ENCODE measurements around the gene JMJD8.

Gene JMJD8

DNA sequence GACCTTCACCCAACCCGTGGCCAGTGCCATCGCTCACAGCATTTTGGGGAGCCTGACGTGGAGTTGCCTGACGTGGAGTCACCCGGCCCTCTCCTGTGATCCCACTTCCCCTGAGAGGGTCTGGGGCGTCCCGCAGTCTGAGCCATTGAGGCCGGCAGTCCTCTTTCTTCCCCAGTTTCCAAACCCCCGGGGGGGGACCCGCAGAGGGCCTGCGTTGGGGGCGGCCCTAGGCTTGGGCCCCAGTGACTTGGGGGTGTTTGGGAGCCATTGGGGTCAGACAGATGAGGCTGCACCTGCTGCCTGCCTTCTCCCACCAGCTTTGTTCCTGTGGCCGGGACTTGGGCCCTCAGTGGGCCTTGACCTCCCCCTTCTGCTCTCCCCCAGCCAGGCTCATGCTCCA, 14.5 kb downstream of the JMJD8 start:
- no peak for DNase-seq (ENCODE audit: low read depth in 2 of 2)
- TF ChIP-seq, protein P1, sequence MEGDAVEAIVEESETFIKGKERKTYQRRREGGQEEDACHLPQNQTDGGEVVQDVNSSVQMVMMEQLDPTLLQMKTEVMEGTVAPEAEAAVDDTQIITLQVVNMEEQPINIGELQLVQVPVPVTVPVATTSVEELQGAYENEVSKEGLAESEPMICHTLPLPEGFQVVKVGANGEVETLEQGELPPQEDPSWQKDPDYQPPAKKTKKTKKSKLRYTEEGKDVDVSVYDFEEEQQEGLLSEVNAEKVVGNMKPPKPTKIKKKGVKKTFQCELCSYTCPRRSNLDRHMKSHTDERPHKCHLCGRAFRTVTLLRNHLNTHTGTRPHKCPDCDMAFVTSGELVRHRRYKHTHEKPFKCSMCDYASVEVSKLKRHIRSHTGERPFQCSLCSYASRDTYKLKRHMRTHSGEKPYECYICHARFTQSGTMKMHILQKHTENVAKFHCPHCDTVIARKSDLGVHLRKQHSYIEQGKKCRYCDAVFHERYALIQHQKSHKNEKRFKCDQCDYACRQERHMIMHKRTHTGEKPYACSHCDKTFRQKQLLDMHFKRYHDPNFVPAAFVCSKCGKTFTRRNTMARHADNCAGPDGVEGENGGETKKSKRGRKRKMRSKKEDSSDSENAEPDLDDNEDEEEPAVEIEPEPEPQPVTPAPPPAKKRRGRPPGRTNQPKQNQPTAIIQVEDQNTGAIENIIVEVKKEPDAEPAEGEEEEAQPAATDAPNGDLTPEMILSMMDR (IDR thresholded peaks at IDR 0.05; ENCODE audit: low read depth, low read length): no peak
- peak overlapping the region in 1 of 2 donors; percentile 3 for H3K4me3 ChIP-seq (replicated peaks in 1 of 2; ENCODE audit: low read depth in 2 of 2, low read length in 2 of 2)

DNA sequence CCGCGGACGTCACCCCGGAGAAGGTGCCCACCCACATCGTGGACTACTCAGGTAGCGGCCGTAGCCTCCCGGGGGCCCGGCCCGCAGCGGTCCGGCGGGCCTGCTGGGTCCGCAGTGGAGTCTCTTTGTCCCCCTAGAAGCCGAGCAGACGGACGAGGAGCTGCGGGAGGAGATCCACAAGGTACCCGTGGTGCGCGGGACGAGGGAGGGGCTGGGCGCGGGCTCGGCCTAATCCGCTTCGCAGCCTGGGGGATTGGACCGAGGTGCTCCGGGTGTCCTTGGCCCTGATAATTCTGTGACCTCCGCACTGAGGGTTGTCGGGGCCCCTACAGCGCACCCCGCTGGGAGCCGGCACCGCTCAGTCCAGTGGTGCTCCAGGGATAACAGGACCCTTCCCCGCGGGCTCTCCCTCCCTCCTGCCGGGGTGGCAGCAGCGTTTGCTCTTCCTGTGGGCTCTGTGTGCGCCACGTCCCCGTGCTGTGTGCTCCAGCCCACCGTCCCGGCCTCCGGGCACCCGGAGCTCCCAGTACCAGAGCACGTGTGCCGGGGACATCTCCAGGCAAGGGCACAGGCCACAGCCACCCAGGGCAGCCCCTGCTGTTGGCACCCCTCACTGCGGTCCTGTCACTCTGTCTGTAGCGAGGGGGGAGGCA, 15.5 kb downstream of the JMJD8 start:
- H3K4me3 ChIP-seq (replicated peaks in 1 of 2; ENCODE audit: low read depth in 2 of 2, low read length in 2 of 2): peak overlapping the region; percentile 78 to 93
- TF ChIP-seq, protein P1 (IDR thresholded peaks at IDR 0.05; ENCODE audit: low read depth, low read length): no peak
- DNase-seq (ENCODE audit: low read depth in 2 of 2): peak; percentile 12 to 15

DNA sequence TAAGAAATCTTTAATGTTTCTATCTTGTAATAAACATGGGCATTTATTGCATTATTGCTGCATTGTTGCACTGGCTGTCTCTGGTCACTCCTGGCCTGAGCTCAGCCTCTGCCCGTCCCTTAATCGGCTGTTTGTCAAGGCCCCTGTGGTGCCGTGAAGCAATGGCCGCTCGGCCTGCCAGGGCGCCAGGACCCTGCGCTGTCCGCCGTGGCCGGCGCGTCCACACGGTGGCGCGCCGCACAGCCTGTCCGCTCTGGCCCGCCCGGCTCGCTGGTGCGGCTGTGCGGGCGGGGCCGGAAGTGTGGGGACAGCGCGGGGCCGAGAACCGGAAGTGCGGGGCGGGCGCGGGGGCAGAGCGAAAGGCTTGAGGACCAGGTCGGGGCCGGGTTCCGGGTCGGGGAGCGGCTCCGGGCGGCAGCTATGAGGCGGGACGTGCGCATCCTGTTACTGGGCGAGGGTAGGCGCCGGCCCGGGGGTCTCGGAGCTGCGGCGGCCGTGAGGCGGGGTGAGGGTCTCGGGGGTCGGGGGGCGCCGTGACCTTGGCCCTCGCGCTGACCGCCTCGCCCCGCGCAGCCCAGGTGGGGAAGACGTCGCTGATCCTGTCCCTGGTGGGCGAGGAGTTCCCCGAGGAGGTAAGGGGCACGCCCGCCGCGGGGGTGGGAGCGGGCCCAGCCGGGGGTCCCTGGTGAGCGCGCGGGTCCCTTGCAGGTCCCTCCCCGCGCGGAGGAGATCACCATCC, 16.2 kb downstream of the JMJD8 start, which contains the start of gene RHOT2:
TSS of gene RHOT2 (plus strand) at position 353 of the 739 bp plus-strand sequence. CDS start at position 421, 68 bp downstream.
- TF ChIP-seq, protein P1 (IDR thresholded peaks at IDR 0.05; ENCODE audit: low read depth, low read length): peak; percentile 40
- peak within 1 kb of the TSS; percentile 78 to 93 for H3K4me3 ChIP-seq (replicated peaks in 1 of 2; ENCODE audit: low read depth in 2 of 2, low read length in 2 of 2)
- DNase-seq (ENCODE audit: low read depth in 2 of 2): peak; percentile 90 to 94

DNA sequence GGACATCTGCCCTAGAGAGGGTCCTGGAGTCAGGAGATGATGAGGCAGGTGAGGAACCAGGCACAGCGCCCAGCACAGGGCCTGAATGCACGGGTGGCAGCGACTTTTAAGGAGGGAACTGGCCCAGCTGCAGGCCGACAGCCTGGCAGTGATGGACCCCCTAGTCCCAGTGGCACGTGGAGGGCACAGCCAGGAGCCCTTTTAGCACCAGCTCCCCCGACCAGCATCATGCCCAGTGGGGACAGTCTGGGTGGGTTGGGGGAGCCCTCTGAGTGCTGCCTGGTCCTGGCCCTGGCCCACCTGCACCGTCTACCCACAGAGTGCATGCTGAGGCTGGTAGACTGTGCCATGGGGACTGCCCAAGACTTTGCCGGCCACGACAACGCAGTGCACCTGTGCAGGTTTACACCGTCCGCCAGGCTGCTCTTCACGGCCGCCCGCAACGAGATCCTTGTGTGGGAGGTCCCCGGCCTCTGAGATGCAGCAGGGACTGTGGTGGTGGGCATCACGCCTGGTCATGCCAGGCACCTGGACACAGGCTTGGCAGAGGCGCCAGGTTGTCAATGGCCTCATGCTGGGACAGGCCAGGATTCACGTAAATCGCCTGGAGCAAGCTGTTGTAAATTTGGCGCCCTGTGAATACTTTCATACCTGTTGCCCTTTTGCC, 16.9 kb downstream of the JMJD8 start:
- TF ChIP-seq, protein P1 (IDR thresholded peaks at IDR 0.05; ENCODE audit: low read depth, low read length): no peak
- no peak for DNase-seq (ENCODE audit: low read depth in 2 of 2)
- H3K4me3 ChIP-seq (replicated peaks in 1 of 2; ENCODE audit: low read depth in 2 of 2, low read length in 2 of 2): no peak overlapping the region

DNA sequence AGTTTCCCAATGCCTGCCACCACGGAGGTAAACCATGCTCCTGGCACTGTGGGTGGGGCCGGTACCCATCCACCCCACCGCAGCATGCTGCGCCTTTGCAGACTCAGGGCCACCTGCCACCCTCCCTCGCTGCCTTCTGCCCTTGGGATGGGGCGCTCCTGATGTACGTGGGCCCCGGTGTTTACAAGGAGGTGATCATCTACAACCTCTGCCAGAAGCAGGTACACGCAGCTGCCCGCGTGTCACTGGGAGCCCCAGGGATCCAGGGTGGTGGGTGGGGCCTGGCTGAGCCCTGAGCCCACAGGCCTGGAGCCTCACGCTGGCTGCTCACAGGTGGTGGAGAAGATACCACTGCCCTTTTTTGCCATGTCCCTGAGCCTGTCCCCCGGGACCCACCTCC, 17.6 kb downstream of the JMJD8 start:
- no peak overlapping the region for H3K4me3 ChIP-seq (replicated peaks in 1 of 2; ENCODE audit: low read depth in 2 of 2, low read length in 2 of 2)
- no peak for DNase-seq (ENCODE audit: low read depth in 2 of 2)
- TF ChIP-seq, protein P1 (IDR thresholded peaks at IDR 0.05; ENCODE audit: low read depth, low read length): no peak

DNA sequence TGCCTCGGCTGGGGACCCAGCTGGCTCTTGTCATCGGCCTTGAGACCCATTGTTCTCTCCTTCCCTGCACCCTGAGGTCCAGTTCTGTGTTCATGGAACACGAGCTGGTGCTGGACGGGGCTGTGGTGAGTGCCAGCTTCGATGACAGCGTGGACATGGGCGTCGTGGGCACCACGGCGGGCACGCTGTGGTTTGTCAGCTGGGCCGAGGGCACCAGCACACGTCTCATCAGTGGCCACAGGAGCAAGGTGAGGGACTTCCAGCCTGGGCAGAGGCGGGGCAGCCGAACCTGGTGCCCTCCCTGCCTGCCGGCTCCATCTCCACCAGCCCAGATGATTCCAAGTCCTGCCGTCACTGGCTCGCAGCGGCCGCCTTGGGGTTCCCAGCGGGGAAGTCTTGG, 21.5 kb downstream of the JMJD8 start:
- DNase-seq (ENCODE audit: low read depth in 2 of 2): no peak
- H3K4me3 ChIP-seq (replicated peaks in 1 of 2; ENCODE audit: low read depth in 2 of 2, low read length in 2 of 2): no peak overlapping the region
- TF ChIP-seq, protein P1 (IDR thresholded peaks at IDR 0.05; ENCODE audit: low read depth, low read length): no peak

Data from cardiac fibroblast (primary cell).